Measurements from ENCODE around the gene CCDC185. TPM values are rescaled to one million over a fixed set of nuclear protein-coding genes. Genes with fewer than 3 reads are reported as not detected.

CCDC185 gene
- total and polyA plus RNA-seq, 10 of the 15 experiments (the other 5 are each of a cell fraction or from before 2014, with no cell fraction given) = not detected

DNA sequence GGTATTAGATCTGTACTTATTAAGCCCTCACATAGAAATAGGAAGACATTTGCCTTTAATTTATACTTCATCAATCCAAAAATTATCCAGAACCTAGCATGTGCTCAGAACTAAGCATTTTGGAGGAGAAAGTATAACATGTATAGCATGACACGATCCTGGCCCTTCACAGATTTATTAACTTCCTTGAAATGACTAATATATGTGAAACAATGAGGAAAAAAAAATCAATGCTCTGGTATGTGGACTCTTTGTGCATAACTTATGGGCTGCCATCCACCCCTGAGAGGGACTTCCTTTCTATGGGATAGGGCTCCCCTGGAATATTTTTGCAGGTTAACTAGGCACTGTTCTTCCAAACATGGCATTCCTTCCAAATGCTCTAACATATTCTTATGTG lies 36.6 kb downstream of the CCDC185 start:
- Histone ChIP-seq H3K4me3 (no peak overlapping the region), H3K27ac (ENCODE audit: control insufficient read depth, insufficient read depth) (no peak overlapping the region), H3K27me3 (replicated peaks in 1 of 2; ENCODE audit: control insufficient read depth in 2 of 2, insufficient read depth in 2 of 2, low read length in 1 of 2) (no peaks in the 10 kb centered on the region; a peak in 1 of 4 replicates), H3K9me3 (replicated peaks; ENCODE audit: control insufficient read depth, insufficient read depth, low read length) (no peaks in the 10 kb centered on the region), H3K9ac (ENCODE audit: control insufficient read depth, insufficient read depth, low read length) (no peak overlapping the region), H3K36me3 (ENCODE audit: control insufficient read depth in 2 of 2, insufficient read depth in 2 of 2, low read length in 1 of 2) (no peaks in the 10 kb centered on the region; a peak in 1 of 4 replicates), H3K4me2 (ENCODE audit: control insufficient read depth, insufficient read depth) (no peak overlapping the region), H3K79me2 (ENCODE audit: control insufficient read depth, insufficient read depth, low read length) (no peaks in the 10 kb centered on the region), H4K20me1 (ENCODE audit: control insufficient read depth, insufficient read depth) (no peaks in the 10 kb centered on the region), H3K4me1 (ENCODE audit: control insufficient read depth, insufficient read depth, low read length) (no peaks in the 10 kb centered on the region), H2AFZ (ENCODE audit: control insufficient read depth, low read depth, low read length) (no peak overlapping the region)
- no peak for ATAC-seq
- ChIA-PET SMC1A (ENCODE audit: uncharacterized antibody, unreplicated experiment) (no interaction called here), RAD21 (ENCODE audit: unreplicated experiment) (no interaction called here), CTCF (no interaction called here), POLR2A (no interaction called here)
- DNase-seq (ENCODE audit: low read depth, low spot score) = no peak
- 3% methylated on average over 1 of the region's 1 CpG for WGBS (ENCODE audit: insufficient coverage, insufficient replicate concordance, low lambda C conversion rate, missing lambda C conversion rate)
- FAIRE-seq = no peak
- intact Hi-C loops (cut with micrococcal nuclease; ENCODE audit: unreplicated experiment) (no loop called here), in situ Hi-C loops (cut with MboI) (no loop called here)
- TF ChIP-seq, protein P1, sequence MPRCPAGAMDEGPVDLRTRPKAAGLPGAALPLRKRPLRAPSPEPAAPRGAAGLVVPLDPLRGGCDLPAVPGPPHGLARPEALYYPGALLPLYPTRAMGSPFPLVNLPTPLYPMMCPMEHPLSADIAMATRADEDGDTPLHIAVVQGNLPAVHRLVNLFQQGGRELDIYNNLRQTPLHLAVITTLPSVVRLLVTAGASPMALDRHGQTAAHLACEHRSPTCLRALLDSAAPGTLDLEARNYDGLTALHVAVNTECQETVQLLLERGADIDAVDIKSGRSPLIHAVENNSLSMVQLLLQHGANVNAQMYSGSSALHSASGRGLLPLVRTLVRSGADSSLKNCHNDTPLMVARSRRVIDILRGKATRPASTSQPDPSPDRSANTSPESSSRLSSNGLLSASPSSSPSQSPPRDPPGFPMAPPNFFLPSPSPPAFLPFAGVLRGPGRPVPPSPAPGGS (IDR thresholded peaks at IDR 0.05; ENCODE audit: borderline replicate concordance, insufficient read depth, low read depth, low read length, poor library complexity, severe bottlenecking) = no peak
- TF ChIP-seq JUNB (IDR thresholded peaks at IDR 0.05) (no peak), EP300 (IDR thresholded peaks at IDR 0.05; ENCODE audit: borderline replicate concordance in 1 of 2, control insufficient read depth in 1 of 2, low read depth in 2 of 2, low read length in 2 of 2) (no peak), BRCA1 (IDR thresholded peaks at IDR 0.05; ENCODE audit: low read depth, low read length) (no peak)
- no TSS peak for BruUV-seq (replicated peaks)

DNA sequence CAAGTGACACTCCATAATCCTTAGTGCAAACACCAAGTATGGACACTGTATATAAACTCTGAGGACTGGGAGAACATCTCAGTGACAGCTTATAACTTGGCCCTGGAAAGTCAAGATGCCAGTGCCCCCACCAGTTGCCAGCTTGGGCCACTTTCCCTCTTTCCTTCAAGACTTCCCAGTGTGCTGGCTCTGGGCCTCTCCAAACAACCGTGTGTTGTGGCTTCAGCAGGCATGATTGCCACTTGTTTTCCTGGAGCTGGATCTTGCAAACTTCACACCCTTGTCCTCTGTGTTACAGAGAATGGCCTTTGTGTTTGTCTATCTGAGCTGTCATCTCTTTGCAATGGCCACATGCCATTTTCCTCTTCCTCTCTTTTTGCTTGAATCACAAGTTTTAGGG lies 37.0 kb downstream of the CCDC185 start:
- ChIA-PET SMC1A (ENCODE audit: uncharacterized antibody, unreplicated experiment) (no interaction called here), CTCF (no interaction called here), RAD21 (ENCODE audit: unreplicated experiment) (no interaction called here), POLR2A (no interaction called here)
- H3K27ac ChIP-seq (ENCODE audit: control insufficient read depth, insufficient read depth) = no peak overlapping the region
- H2AFZ ChIP-seq (ENCODE audit: control insufficient read depth, low read depth, low read length) = no peak overlapping the region
- no peak overlapping the region for H3K4me2 ChIP-seq (ENCODE audit: control insufficient read depth, insufficient read depth)
- no peak overlapping the region for H3K9ac ChIP-seq (ENCODE audit: control insufficient read depth, insufficient read depth, low read length)
- H3K9me3 ChIP-seq (replicated peaks; ENCODE audit: control insufficient read depth, insufficient read depth, low read length) = no peaks in the 10 kb centered on the region
- no TSS peak for BruUV-seq (replicated peaks)
- H3K36me3 ChIP-seq (ENCODE audit: control insufficient read depth in 2 of 2, insufficient read depth in 2 of 2, low read length in 1 of 2) = no peaks in the 10 kb centered on the region; a peak in 1 of 4 replicates
- no peak overlapping the region for H3K4me3 ChIP-seq
- ATAC-seq (no peak), DNase-seq (ENCODE audit: low read depth, low spot score) (no peak), FAIRE-seq (no peak)
- in situ Hi-C loops (cut with MboI) (no loop called here), intact Hi-C loops (cut with micrococcal nuclease; ENCODE audit: unreplicated experiment) (no loop called here)
- 6% methylated on average over 1 of the region's 1 CpG for whole genome bisulfite sequencing (ENCODE audit: insufficient coverage, insufficient replicate concordance, low lambda C conversion rate, missing lambda C conversion rate)
- TF ChIP-seq SREBF1 (IDR thresholded peaks at IDR 0.05; ENCODE audit: low read length) (no peak), FOXM1 (IDR thresholded peaks at IDR 0.05; ENCODE audit: low read depth, low read length) (no peak), HDGF (IDR thresholded peaks at IDR 0.05) (no peak), SMAD1 (IDR thresholded peaks at IDR 0.05; ENCODE audit: low read depth, partially characterized antibody) (no peak), BRCA1 (IDR thresholded peaks at IDR 0.05; ENCODE audit: low read depth, low read length) (no peak), SPI1 (IDR thresholded peaks at IDR 0.05; ENCODE audit: borderline replicate concordance, insufficient read depth, low read depth, low read length) (no peak), DPF2 (IDR thresholded peaks at IDR 0.05) (no peak), IRF4 (IDR thresholded peaks at IDR 0.05; ENCODE audit: low read depth, low read length) (no peak), ZBED1 (IDR thresholded peaks at IDR 0.05; ENCODE audit: borderline replicate concordance) (no peak), CREB1 (IDR thresholded peaks at IDR 0.05; ENCODE audit: low read depth) (no peak)
- TF ChIP-seq, protein P2, sequence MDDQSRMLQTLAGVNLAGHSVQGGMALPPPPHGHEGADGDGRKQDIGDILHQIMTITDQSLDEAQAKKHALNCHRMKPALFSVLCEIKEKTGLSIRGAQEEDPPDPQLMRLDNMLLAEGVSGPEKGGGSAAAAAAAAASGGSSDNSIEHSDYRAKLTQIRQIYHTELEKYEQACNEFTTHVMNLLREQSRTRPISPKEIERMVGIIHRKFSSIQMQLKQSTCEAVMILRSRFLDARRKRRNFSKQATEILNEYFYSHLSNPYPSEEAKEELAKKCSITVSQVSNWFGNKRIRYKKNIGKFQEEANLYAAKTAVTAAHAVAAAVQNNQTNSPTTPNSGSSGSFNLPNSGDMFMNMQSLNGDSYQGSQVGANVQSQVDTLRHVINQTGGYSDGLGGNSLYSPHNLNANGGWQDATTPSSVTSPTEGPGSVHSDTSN (IDR thresholded peaks at IDR 0.05; ENCODE audit: insufficient replicate concordance, low read depth, low read length) = no peak
- no peaks in the 10 kb centered on the region; a peak in 1 of 4 replicates for H3K27me3 ChIP-seq (replicated peaks in 1 of 2; ENCODE audit: control insufficient read depth in 2 of 2, insufficient read depth in 2 of 2, low read length in 1 of 2)
- H3K79me2 ChIP-seq (ENCODE audit: control insufficient read depth, insufficient read depth, low read length) = no peaks in the 10 kb centered on the region
- no peaks in the 10 kb centered on the region for H4K20me1 ChIP-seq (ENCODE audit: control insufficient read depth, insufficient read depth)
- no peaks in the 10 kb centered on the region for H3K4me1 ChIP-seq (ENCODE audit: control insufficient read depth, insufficient read depth, low read length)
